ENCODE results near the gene MED12L.

Gene MED12L

GRCh38 chr3:151283907-151284461 lies 198.5 kb downstream of the MED12L start:
- no peak overlapping the region for H3K4me3 ChIP-seq (ENCODE audit: low read depth, low read length)
- in situ Hi-C loops (cut with HindIII; ENCODE audit: low sequenced_read_pairs), result no loop called here
- TF ChIP-seq, protein P1, sequence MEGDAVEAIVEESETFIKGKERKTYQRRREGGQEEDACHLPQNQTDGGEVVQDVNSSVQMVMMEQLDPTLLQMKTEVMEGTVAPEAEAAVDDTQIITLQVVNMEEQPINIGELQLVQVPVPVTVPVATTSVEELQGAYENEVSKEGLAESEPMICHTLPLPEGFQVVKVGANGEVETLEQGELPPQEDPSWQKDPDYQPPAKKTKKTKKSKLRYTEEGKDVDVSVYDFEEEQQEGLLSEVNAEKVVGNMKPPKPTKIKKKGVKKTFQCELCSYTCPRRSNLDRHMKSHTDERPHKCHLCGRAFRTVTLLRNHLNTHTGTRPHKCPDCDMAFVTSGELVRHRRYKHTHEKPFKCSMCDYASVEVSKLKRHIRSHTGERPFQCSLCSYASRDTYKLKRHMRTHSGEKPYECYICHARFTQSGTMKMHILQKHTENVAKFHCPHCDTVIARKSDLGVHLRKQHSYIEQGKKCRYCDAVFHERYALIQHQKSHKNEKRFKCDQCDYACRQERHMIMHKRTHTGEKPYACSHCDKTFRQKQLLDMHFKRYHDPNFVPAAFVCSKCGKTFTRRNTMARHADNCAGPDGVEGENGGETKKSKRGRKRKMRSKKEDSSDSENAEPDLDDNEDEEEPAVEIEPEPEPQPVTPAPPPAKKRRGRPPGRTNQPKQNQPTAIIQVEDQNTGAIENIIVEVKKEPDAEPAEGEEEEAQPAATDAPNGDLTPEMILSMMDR (IDR thresholded peaks at IDR 0.05; ENCODE audit: low read depth, low read length), result no peak
- DNase-seq (ENCODE audit: low read depth, low spot score), result peak; percentile 47

- in situ Hi-C loops (cut with HindIII; ENCODE audit: low sequenced_read_pairs), result no loop called here
- no peak for DNase-seq (ENCODE audit: low read depth, low spot score)
These were observed 200.5 kb downstream of the MED12L start for GRCh38 chr3:151285940-151286339.

DNA sequence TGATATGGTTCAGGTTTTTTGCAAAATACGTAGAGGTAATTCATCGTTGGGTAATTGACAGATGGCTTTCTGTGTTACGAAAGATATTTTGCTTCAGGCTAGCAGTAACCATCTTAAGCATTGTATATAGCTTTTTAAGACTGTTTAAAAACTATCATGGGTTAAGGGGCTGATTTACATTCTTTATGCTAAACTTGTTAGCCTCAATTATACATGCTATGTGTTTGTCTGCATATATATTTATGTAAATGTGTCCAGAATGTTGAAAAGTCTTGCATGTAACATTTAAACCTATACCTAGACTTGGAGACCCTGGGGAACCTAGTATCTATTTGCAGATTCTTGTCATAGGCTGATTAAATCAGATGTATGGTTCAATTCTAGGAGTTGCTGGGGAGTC lies 204.0 kb downstream of the MED12L start:
- DNase-seq (ENCODE audit: low read depth, low spot score), result no peak
- no peak overlapping the region for H3K4me3 ChIP-seq (ENCODE audit: low read depth, low read length)
- TF ChIP-seq, protein P1 (IDR thresholded peaks at IDR 0.05; ENCODE audit: low read depth, low read length), result no peak
- in situ Hi-C loops (cut with HindIII; ENCODE audit: low sequenced_read_pairs), result no loop called here

More at GRCh38 chr3:151285940-151286339, 200.5 kb downstream of the MED12L start:
- H3K4me3 ChIP-seq (ENCODE audit: low read depth, low read length), result no peak overlapping the region
- TF ChIP-seq, protein P1 (IDR thresholded peaks at IDR 0.05; ENCODE audit: low read depth, low read length), result no peak

DNA sequence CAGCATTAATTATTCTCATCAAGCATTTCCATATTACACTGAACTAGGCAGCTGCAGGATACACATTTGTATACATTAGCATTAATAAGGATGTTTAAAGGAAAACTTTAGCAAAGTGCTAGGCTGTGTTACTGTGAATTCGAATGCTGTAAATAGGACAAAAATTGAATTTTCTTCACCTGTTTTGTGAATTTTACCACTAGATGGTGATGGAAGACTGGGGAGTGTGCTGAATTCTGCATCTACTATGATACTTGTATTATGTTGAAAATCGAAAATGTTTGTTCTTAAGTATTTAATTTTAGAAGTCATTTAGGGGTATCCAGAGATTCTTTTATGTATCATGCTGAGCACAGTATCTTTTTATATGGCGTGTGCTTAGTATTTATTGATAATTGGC lies 205.2 kb downstream of the MED12L start:
- DNase-seq (ENCODE audit: low read depth, low spot score), result peak; percentile 64
- TF ChIP-seq, protein P1 (IDR thresholded peaks at IDR 0.05; ENCODE audit: low read depth, low read length), result peak; percentile 43
- in situ Hi-C loops (cut with HindIII; ENCODE audit: low sequenced_read_pairs), result no loop called here
- H3K4me3 ChIP-seq (ENCODE audit: low read depth, low read length), result no peak overlapping the region

GRCh38 chr3:151293127-151293526 lies 207.7 kb downstream of the MED12L start:
- no peak for DNase-seq (ENCODE audit: low read depth, low spot score)
- in situ Hi-C loops (cut with HindIII; ENCODE audit: low sequenced_read_pairs), result no loop called here
- TF ChIP-seq, protein P1 (IDR thresholded peaks at IDR 0.05; ENCODE audit: low read depth, low read length), result no peak

GRCh38 chr3:151296226-151296625 lies 210.8 kb downstream of the MED12L start:
- TF ChIP-seq, protein P1 (IDR thresholded peaks at IDR 0.05; ENCODE audit: low read depth, low read length), result no peak
- no peak overlapping the region for H3K4me3 ChIP-seq (ENCODE audit: low read depth, low read length)
- in situ Hi-C loops (cut with HindIII; ENCODE audit: low sequenced_read_pairs), result no loop called here
- DNase-seq (ENCODE audit: low read depth, low spot score), result no peak

More at GRCh38 chr3:151293127-151293526, 207.7 kb downstream of the MED12L start:
- no peak overlapping the region for H3K4me3 ChIP-seq (ENCODE audit: low read depth, low read length)

Measured in astrocyte of the spinal cord (primary cell).